Mucosa of rectum (tissue), 2 donors: ENCODE measurements around the gene TAF6.
A peak's percentile ranks its signal among the peaks of the same experiment; 100 is the strongest.
"Not testable (repeated sequence)": the region's sequence is repeated elsewhere in the genome, so short reads cannot be mapped to it uniquely, and the experiment has no call there.

Experiments
- H3K27ac ChIP-seq, 2 donors: one replicate each; pipeline ENCODE4 v1.7.0; 2013; ENCODE audit warnings: inconsistent platforms in 2 of 2, low read depth in 2 of 2, low read length in 2 of 2
- H3K27me3 ChIP-seq, 2 donors: one replicate each; pipeline ENCODE4 v1.7.0; 2013; ENCODE audit warnings: low read length in 2 of 2; ENCODE audit not compliant: control insufficient read depth in 2 of 2, insufficient read depth in 2 of 2
- H3K36me3 ChIP-seq, 2 donors: one replicate each; pipeline ENCODE4 v1.7.0; 2013; ENCODE audit warnings: low read length in 2 of 2; ENCODE audit not compliant: control insufficient read depth in 2 of 2, insufficient read depth in 2 of 2
- H3K4me1 ChIP-seq, 2 donors: one replicate each; pipeline ENCODE4 v1.7.0; 2013; ENCODE audit warnings: low read length in 2 of 2, mild to moderate bottlenecking in 1 of 2; ENCODE audit not compliant: control insufficient read depth in 2 of 2, insufficient read depth in 2 of 2
- H3K4me3 ChIP-seq, 2 donors: one replicate each; pipeline ENCODE4 v1.7.0; 2013; ENCODE audit warnings: low read length in 2 of 2
- H3K9ac ChIP-seq, 2 donors: one replicate each; pipeline ENCODE4 v1.7.0; 2013; ENCODE audit warnings: low read length in 2 of 2, low read depth in 1 of 2, mild to moderate bottlenecking in 1 of 2
- H3K9me3 ChIP-seq, 2 donors: one replicate each; pipeline ENCODE4 v1.7.0; 2013; ENCODE audit warnings: low read length in 2 of 2; ENCODE audit not compliant: control insufficient read depth in 2 of 2
- donor health status: healthy.
- donor health status: Normal muscosa, but diverticular disease.

TAF6 gene

DNA sequence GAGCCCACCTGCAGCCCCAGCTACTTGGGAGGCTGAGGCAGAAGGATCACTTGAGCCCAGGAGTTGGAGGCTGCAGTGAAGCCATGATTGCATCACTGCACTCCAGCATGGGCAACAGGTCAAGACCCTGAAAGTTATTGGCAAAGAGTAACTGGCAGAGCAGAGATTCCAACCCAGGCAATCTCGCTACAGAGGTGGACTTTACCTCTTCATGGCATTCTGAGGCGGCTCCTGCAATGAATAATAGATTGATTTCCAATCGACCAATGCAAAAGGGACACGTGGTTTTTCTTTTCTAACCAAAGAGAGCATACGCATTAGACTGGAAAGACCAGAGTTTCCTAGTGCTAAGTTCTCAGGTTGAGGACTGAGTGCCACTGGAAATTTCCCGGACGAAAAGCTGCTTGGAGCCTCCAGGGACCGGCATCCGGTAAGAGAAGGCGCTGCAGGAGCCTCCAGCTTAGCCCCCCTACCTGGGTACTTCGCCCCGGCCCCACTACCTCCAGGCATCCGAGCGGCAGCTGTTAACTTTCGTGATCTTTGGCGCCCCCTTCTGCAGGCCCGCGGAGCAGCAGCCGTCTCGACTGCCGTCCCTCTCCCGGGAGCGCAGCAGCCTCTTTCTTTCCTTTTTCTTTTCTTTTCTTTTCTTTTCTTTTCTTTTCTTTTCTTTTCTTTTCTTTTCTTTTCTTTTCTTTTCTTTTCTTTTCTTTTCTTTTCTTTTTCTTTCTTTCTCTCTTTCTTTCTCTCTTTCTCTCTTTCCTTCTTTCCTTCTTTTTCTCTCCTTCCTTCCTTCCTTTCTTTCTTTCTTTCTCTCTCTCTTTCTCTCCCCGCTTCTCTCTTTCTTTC, 11.7 kb upstream of the TAF6 start:
- no peaks in the 10 kb centered on the region for H3K27me3 ChIP-seq
- no peaks in the 10 kb centered on the region for H3K9me3 ChIP-seq
- H3K4me3 ChIP-seq = peak overlapping the region; percentile 50 to 66
- H3K36me3 ChIP-seq = no peaks in the 10 kb centered on the region
- peak overlapping the region in 1 of 2 donors; percentile 37 for H3K27ac ChIP-seq
- H3K9ac ChIP-seq = peak overlapping the region; percentile 65 to 70
- peaks cover 18 to 24% of the 10 kb centered on the region in 2 donors for H3K4me1 ChIP-seq

DNA sequence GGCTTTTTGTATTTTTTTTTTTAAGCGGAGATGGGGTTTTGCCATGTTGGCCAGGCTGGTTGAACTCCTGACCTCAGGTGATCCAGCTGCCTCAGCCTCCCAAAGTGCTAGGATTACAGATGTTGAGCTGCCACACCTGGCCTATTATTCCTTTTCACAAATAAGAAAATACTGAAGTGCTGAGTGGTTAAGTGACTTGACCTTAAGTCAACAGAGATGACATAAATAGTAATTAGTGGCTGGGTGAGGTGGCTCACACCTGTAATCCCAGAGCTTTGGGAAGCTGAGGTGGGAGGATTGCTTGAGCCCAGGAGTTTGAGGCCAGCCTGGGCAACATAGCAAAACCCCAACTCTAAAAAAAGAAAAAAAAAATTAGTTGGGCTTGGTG, 11.1 kb upstream of the TAF6 start:
- not testable (repeated sequence) for H3K9ac ChIP-seq, H3K4me3 ChIP-seq

DNA sequence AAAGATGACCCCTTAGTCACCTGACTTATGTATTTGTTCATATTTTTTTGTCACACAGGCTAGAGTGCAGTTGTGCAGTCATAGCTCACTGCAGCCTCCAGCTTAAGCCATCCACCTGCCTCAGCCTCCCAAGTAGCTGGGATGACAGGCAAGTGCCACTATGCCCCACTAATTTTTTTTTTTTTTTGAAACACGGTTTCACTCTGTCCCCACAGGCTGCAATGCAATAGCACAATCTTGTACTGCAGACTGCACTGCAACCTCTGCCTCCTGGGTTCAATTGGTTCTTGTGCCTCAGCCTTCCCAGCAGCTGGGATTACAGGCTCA, 9.4 kb upstream of the TAF6 start:
- Histone ChIP-seq H3K27me3 (no peaks in the 10 kb centered on the region), H3K9me3 (no peaks in the 10 kb centered on the region), H3K27ac (no peak overlapping the region), H3K9ac (peak overlapping the region; percentile 97 to 98), H3K4me1 (peaks cover 33 to 40% of the 10 kb centered on the region in 2 donors), H3K4me3 (peak overlapping the region in 1 of 2 donors; percentile 95), H3K36me3 (no peaks in the 10 kb centered on the region)

More for the DNA sequence above, 11.1 kb upstream of the TAF6 start:
- H3K27me3 ChIP-seq, H3K9me3 ChIP-seq, H3K36me3 ChIP-seq: not testable (repeated sequence)
- H3K4me1 ChIP-seq = peaks cover 21 to 27% of the 10 kb centered on the region in 2 donors
- H3K27ac ChIP-seq = peak overlapping the region in 1 of 2 donors; percentile 37

GRCh38 chr7:100127866-100128636, 8.9 kb upstream of the TAF6 start:
- H3K9ac ChIP-seq = peak overlapping the region; percentile 97 to 98
- no peaks in the 10 kb centered on the region for H3K27me3 ChIP-seq
- H3K4me3 ChIP-seq = peak overlapping the region; percentile 95
- peaks cover 33 to 40% of the 10 kb centered on the region in 2 donors for H3K4me1 ChIP-seq
- H3K9me3 ChIP-seq = no peaks in the 10 kb centered on the region
- peak overlapping the region; percentile 98 to 99 for H3K27ac ChIP-seq
- H3K36me3 ChIP-seq = no peaks in the 10 kb centered on the region

DNA sequence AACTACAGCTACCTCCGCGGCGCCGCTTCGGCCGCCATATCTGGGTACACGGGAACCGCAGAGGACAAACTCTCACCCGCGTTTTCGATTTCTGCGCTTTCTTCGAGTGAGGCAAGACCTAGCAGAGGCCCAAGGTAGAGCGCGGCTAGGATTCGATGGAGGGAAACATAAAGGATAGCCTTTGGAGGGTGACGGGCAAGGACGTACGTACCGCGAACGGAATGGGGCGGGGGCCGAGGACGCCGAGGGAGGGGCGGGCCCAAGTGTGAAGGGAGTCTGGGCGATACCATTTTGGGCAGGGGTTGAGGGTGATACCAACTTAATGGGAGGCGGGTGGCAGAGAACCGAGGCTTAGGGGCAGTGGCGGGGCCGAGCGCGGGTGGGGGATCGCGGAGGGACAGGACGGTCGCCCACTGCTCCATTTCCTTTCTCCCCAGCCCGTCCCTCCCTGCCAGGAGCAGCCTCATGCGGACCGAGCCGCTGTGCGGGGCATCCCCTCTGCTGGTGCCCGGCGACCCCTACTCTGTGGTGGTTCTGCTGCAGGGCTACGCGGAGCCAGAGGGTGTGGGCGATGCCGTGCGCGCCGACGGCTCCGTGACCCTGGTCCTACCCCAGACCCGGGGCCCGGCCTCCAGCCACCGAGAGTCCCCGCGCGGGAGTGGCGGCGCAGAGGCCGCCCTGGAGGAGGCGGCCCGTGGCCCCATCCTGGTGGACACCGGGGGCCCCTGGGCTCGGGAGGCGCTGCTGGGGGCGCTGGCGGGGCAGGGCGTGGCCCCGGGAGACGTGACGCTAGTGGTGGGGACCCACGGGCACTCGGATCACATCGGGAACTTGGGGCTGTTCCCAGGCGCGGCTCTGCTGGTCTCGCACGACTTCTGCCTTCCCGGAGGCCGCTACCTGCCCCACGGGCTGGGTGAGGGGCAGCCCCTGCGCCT, 8.0 kb upstream of the TAF6 start, which contains the start of gene MBLAC1:
Gene MBLAC1 (plus strand): TSS at position 37 of the 935 bp plus-strand sequence. CDS start 429 bp downstream, at position 466.
- H3K27me3 ChIP-seq = no peaks in the 10 kb centered on the region
- H3K4me3 ChIP-seq = peak within 1 kb of the TSS; percentile 95
- no peaks in the 10 kb centered on the region for H3K9me3 ChIP-seq
- peak within 1 kb of the TSS; percentile 98 to 99 for H3K27ac ChIP-seq
- H3K36me3 ChIP-seq = no peaks in the 10 kb centered on the region
- peak within 1 kb of the TSS; percentile 97 to 98 for H3K9ac ChIP-seq
- H3K4me1 ChIP-seq = peaks cover 33 to 34% of the 10 kb centered on the region in 2 donors

- H3K27me3 ChIP-seq = no peaks in the 10 kb centered on the region
- H3K9ac ChIP-seq = peak overlapping the region; percentile 97 to 98
- no peaks in the 10 kb centered on the region for H3K9me3 ChIP-seq
- no peaks in the 10 kb centered on the region for H3K36me3 ChIP-seq
- peaks cover 33 to 38% of the 10 kb centered on the region in 2 donors for H3K4me1 ChIP-seq
- peak overlapping the region; percentile 98 to 99 for H3K27ac ChIP-seq
- H3K4me3 ChIP-seq = peak overlapping the region; percentile 95
These were observed 7.2 kb upstream of the TAF6 start for GRCh38 chr7:100126239-100126930.

DNA sequence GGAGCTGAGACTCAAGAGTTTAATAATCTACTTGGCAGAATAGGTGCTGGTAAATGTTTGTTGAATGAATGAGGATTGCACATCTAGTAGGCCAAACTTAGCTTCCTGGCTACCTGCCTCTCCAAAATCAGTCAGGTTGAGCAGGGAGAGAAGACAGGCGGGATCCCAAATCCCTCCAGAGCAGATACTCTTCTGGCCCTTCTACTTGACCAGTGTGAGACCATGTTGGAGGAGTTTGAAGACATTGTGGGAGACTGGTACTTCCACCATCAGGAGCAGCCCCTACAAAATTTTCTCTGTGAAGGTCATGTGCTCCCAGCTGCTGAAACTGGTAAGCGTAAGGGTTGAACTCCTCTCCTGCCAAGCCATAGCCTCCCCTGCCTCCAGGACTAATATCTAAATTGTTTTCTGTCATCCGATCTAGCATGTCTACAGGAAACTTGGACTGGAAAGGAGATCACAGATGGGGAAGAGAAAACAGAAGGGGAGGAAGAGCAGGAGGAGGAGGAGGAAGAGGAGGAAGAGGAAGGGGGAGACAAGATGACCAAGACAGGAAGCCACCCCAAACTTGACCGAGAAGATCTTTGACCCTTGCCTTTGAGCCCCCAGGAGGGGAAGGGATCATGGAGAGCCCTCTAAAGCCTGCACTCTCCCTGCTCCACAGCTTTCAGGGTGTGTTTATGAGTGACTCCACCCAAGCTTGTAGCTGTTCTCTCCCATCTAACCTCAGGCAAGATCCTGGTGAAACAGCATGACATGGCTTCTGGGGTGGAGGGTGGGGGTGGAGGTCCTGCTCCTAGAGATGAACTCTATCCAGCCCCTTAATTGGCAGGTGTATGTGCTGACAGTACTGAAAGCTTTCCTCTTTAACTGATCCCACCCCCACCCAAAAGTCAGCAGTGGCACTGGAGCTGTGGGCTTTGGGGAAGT, 5.4 kb upstream of the TAF6 start:
- Histone ChIP-seq H3K27me3 (no peaks in the 10 kb centered on the region), H3K36me3 (no peaks in the 10 kb centered on the region), H3K4me3 (peak overlapping the region in 1 of 2 donors; percentile 58), H3K27ac (peak overlapping the region; percentile 98 to 99), H3K4me1 (peaks cover 37 to 38% of the 10 kb centered on the region in 2 donors), H3K9me3 (no peaks in the 10 kb centered on the region), H3K9ac (peak overlapping the region; percentile 42 to 98)

DNA sequence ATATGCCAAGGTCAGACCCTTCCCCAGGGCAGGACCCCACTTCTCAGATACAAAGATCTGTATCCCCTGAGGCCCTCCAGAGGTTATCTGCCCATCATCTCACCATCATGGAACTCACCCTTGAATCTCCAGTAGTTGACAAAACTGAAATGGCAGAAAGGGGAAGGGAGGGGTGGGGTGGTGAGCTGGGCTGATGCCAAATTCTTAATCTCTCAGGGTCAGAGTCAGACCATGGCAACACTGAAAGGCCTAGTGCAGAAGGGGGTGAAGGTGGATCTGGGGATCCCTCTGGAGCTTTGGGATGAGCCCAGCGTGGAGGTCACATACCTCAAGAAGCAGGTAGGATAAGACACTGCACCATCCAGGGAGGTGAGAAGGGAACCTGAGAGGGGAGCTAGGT, 3.4 kb upstream of the TAF6 start:
- Histone ChIP-seq H3K27ac (no peak overlapping the region), H3K4me1 (peaks cover 33 to 34% of the 10 kb centered on the region in 2 donors)

More for the DNA sequence above, 3.4 kb upstream of the TAF6 start:
- H3K4me3 ChIP-seq = no peak overlapping the region
- H3K9ac ChIP-seq = no peak overlapping the region
- no peaks in the 10 kb centered on the region for H3K36me3 ChIP-seq
- H3K27me3 ChIP-seq = no peaks in the 10 kb centered on the region
- H3K9me3 ChIP-seq = no peaks in the 10 kb centered on the region
